ENCODE measurements around the gene SFTPD.

SFTPD gene

DNA sequence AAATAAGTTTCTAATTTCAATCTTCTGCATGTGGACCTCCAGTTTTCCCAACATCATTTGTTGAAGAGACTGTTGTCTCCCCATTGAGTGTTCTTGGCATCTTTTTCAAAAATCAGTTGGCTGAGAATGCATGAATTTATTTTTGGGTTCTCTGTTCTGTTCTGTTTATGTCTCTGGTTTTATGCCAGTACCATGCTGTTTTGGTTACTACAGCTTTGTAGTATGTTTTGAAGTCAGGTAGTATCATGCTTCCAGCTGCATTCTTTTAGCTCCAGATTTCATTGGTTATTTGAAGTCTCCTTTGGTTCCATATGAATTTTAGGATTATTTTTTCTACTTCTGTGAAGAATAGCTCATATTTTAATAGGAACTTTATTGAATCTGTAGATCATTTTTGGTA is 21.2 kb upstream of the SFTPD start:
- Histone ChIP-seq H3K4me3 (ENCODE audit: low read length) (no peak overlapping the region), H3K27me3 (replicated peaks; ENCODE audit: insufficient read depth, low read length) (no peaks in the 10 kb centered on the region), H3K9me2 (replicated peaks; ENCODE audit: insufficient read depth, low read length) (no peaks in the 10 kb centered on the region), H3K36me3 (replicated peaks; ENCODE audit: insufficient read depth, low read length) (no peaks in the 10 kb centered on the region), H3F3A (ENCODE audit: insufficient read depth, low read length) (no peaks in the 10 kb centered on the region), H2AFZ (ENCODE audit: low read length) (no peak overlapping the region), H3K9me3 (replicated peaks; ENCODE audit: insufficient read depth, low read length) (no peaks in the 10 kb centered on the region), H3K4me1 (ENCODE audit: low read length) (no peaks in the 10 kb centered on the region), H3K4me2 (ENCODE audit: low read depth, low read length) (no peak overlapping the region), H3K9ac (ENCODE audit: low read length) (no peak overlapping the region), H3K79me2 (ENCODE audit: low read length) (no peaks in the 10 kb centered on the region), H4K20me1 (ENCODE audit: insufficient read depth, low read length) (no peaks in the 10 kb centered on the region), H3K27ac (ENCODE audit: low read length) (no peak overlapping the region)
- TF ChIP-seq, protein P1, sequence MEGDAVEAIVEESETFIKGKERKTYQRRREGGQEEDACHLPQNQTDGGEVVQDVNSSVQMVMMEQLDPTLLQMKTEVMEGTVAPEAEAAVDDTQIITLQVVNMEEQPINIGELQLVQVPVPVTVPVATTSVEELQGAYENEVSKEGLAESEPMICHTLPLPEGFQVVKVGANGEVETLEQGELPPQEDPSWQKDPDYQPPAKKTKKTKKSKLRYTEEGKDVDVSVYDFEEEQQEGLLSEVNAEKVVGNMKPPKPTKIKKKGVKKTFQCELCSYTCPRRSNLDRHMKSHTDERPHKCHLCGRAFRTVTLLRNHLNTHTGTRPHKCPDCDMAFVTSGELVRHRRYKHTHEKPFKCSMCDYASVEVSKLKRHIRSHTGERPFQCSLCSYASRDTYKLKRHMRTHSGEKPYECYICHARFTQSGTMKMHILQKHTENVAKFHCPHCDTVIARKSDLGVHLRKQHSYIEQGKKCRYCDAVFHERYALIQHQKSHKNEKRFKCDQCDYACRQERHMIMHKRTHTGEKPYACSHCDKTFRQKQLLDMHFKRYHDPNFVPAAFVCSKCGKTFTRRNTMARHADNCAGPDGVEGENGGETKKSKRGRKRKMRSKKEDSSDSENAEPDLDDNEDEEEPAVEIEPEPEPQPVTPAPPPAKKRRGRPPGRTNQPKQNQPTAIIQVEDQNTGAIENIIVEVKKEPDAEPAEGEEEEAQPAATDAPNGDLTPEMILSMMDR (IDR thresholded peaks at IDR 0.05; ENCODE audit: low read length), result no peak
- TF ChIP-seq EZH2phosphoT487 (IDR thresholded peaks at IDR 0.05; ENCODE audit: low read length), result no peak
- TF ChIP-seq EZH2 (optimal IDR thresholded peaks at IDR 0.05; ENCODE audit: low read depth, low read length), result no peak
- DNase-seq, result no peak

DNA sequence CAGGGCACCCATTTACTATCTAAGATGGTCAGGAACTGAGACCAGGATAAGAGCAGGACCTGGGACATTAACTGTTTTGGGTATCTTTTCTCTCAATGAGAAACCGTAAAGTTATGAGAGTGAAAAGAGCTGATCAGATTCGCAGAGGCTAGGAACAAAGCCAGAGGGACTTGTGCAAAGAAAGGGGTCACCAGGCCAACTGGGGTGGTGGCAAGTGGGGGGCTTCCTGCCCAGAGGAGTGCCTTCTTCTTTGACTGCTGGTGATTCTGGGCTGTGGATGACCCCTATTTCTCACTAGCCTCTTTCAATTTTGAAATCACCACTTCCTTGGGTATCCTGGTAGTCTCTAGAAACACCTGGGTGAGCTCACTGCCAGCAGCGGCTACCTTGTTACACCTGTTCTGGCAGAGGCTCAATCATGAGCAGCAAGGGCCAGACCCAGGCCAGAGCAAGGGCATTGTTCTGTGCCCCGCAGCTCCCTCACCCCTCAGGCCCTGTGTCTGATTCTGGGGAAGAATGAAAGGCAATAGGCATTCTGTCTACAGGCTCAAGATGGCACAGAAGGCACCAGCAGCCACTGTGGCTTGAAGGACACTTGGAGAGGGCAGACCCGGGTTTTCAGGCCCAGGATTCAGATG is 999 bp downstream of the SFTPD start:
- H3K27me3 ChIP-seq (replicated peaks; ENCODE audit: insufficient read depth, low read length), result no peaks in the 10 kb centered on the region
- H3K36me3 ChIP-seq (replicated peaks; ENCODE audit: insufficient read depth, low read length), result no peaks in the 10 kb centered on the region
- H2AFZ ChIP-seq (ENCODE audit: low read length), result no peak overlapping the region
- H3K9me2 ChIP-seq (replicated peaks; ENCODE audit: insufficient read depth, low read length), result no peaks in the 10 kb centered on the region
- no peaks in the 10 kb centered on the region for H3K4me1 ChIP-seq (ENCODE audit: low read length)
- no peak overlapping the region for H3K4me2 ChIP-seq (ENCODE audit: low read depth, low read length)
- H3K4me3 ChIP-seq (ENCODE audit: low read length), result no peak overlapping the region
- no peak overlapping the region for H3K9ac ChIP-seq (ENCODE audit: low read length)
- H3K9me3 ChIP-seq (replicated peaks; ENCODE audit: insufficient read depth, low read length), result no peaks in the 10 kb centered on the region
- no peak for DNase-seq
- H3F3A ChIP-seq (ENCODE audit: insufficient read depth, low read length), result no peaks in the 10 kb centered on the region
- H4K20me1 ChIP-seq (ENCODE audit: insufficient read depth, low read length), result no peaks in the 10 kb centered on the region
- no peak overlapping the region for H3K27ac ChIP-seq (ENCODE audit: low read length)
- H3K79me2 ChIP-seq (ENCODE audit: low read length), result no peaks in the 10 kb centered on the region
- TF ChIP-seq EZH2phosphoT487 (IDR thresholded peaks at IDR 0.05; ENCODE audit: low read length) (no peak), EZH2 (optimal IDR thresholded peaks at IDR 0.05; ENCODE audit: low read depth, low read length) (no peak)
- TF ChIP-seq, protein P1 (IDR thresholded peaks at IDR 0.05; ENCODE audit: low read length), result no peak

DNA sequence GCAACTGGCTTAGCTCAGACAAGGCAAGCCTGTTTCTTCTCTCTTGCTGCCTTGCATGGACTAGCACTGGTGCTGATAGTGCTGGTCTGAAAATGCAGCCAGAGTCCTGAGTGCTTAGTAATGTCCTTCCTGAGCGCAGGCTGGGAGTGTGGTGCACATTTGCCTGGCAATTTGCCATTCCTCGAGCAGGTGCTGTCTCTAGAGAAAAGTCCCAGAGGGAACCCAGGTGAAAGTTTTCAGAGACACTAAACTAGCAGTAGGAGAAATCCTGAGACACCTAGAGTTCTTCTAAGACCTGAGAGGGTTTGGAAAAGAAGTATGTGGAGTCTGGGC is 1.9 kb downstream of the SFTPD start:
- TF ChIP-seq EZH2phosphoT487 (IDR thresholded peaks at IDR 0.05; ENCODE audit: low read length) (no peak), EZH2 (optimal IDR thresholded peaks at IDR 0.05; ENCODE audit: low read depth, low read length) (no peak)
- TF ChIP-seq, protein P1 (IDR thresholded peaks at IDR 0.05; ENCODE audit: low read length), result no peak
- Histone ChIP-seq H3K36me3 (replicated peaks; ENCODE audit: insufficient read depth, low read length) (no peaks in the 10 kb centered on the region), H3K27me3 (replicated peaks; ENCODE audit: insufficient read depth, low read length) (no peaks in the 10 kb centered on the region)

More for the DNA sequence above, 1.9 kb downstream of the SFTPD start:
- H3K4me1 ChIP-seq (ENCODE audit: low read length), result no peaks in the 10 kb centered on the region
- no peak overlapping the region for H3K4me3 ChIP-seq (ENCODE audit: low read length)
- H3K9me3 ChIP-seq (replicated peaks; ENCODE audit: insufficient read depth, low read length), result no peaks in the 10 kb centered on the region
- H3K9me2 ChIP-seq (replicated peaks; ENCODE audit: insufficient read depth, low read length), result no peaks in the 10 kb centered on the region
- no peak overlapping the region for H3K9ac ChIP-seq (ENCODE audit: low read length)
- H3K79me2 ChIP-seq (ENCODE audit: low read length), result no peaks in the 10 kb centered on the region
- no peak overlapping the region for H2AFZ ChIP-seq (ENCODE audit: low read length)
- no peaks in the 10 kb centered on the region for H3F3A ChIP-seq (ENCODE audit: insufficient read depth, low read length)
- H4K20me1 ChIP-seq (ENCODE audit: insufficient read depth, low read length), result no peaks in the 10 kb centered on the region
- no peak for DNase-seq
- no peak overlapping the region for H3K4me2 ChIP-seq (ENCODE audit: low read depth, low read length)
- no peak overlapping the region for H3K27ac ChIP-seq (ENCODE audit: low read length)
